Mucosa of stomach (tissue), 1 donor: Measurements from ENCODE around the gene DDX54.

ENCODE experiments used
- H3K27me3 ChIP-seq: one replicate; pipeline ENCODE4 v1.7.0; 2013; ENCODE audit warnings: mild to moderate bottlenecking, low read length; ENCODE audit not compliant: control insufficient read depth, insufficient read depth
- H3K36me3 ChIP-seq: one replicate; pipeline ENCODE4 v1.7.0; 2013; ENCODE audit warnings: low read length; ENCODE audit not compliant: control insufficient read depth, insufficient read depth
- H3K4me1 ChIP-seq: one replicate; pipeline ENCODE4 v1.7.0; 2013; ENCODE audit warnings: mild to moderate bottlenecking, low read length; ENCODE audit not compliant: control insufficient read depth, insufficient read depth
- H3K4me3 ChIP-seq: one replicate; pipeline ENCODE4 v1.7.0; 2013; ENCODE audit warnings: low read length
- H3K9ac ChIP-seq: one replicate; pipeline ENCODE4 v1.7.0; 2013; ENCODE audit warnings: mild to moderate bottlenecking, low read length, moderate library complexity
- H3K9me3 ChIP-seq: one replicate; pipeline ENCODE4 v1.7.0; 2013; ENCODE audit warnings: mild to moderate bottlenecking, low read length, moderate library complexity; ENCODE audit not compliant: control insufficient read depth
- donor health status: Pancreatic carcinoma.

DDX54 gene

DNA sequence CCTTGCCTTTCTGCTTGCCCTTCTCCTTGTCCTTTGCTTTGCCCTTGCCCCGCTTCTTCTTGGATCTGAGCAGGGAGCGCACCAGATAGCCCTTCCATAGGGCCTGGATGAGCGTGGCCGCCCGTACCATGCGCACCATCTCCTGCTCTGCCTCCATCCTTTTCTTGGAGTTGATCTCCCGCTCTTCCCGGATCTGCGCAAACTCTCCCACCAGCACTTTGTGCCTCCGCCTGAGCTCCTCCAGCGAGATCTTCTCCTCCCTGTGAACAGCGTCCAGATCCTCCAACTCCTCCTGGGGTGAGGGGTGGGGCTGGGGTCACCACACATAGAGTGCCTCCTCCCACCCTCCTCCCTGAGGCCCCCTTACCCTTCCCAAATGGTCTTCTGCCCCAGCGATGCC, 10.3 kb upstream of the DDX54 start:
- Histone ChIP-seq H3K36me3 (no peaks in the 10 kb centered on the region), H3K4me3 (no peak overlapping the region), H3K9ac (no peak overlapping the region), H3K4me1 (peaks cover 5% of the 10 kb centered on the region), H3K9me3 (no peaks in the 10 kb centered on the region), H3K27me3 (no peaks in the 10 kb centered on the region)

DNA sequence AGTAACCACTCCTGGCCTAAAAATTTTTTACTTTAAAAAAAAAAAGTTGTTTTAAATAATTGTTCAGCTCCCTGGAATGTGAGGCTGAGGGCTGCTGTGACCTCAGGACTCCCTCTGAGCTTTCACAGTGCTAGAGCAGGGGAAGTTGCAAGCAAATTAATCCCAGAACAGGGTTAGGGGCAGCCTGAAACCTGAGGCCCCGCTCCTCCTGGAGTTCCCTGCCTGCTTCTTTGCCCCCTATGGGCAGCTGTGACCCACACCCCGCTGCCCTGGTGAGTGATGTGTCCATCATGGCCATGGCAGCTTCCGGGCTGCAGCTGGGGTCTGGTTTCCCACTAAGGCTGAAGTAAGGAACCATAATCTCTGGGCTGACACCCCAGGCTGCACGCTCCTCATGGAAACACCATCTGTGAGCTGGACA, 9.7 kb upstream of the DDX54 start:
- Histone ChIP-seq H3K36me3 (no peaks in the 10 kb centered on the region), H3K4me1 (peaks cover 5% of the 10 kb centered on the region), H3K27me3 (no peaks in the 10 kb centered on the region), H3K9me3 (no peaks in the 10 kb centered on the region), H3K9ac (no peak overlapping the region), H3K4me3 (no peak overlapping the region)

DNA sequence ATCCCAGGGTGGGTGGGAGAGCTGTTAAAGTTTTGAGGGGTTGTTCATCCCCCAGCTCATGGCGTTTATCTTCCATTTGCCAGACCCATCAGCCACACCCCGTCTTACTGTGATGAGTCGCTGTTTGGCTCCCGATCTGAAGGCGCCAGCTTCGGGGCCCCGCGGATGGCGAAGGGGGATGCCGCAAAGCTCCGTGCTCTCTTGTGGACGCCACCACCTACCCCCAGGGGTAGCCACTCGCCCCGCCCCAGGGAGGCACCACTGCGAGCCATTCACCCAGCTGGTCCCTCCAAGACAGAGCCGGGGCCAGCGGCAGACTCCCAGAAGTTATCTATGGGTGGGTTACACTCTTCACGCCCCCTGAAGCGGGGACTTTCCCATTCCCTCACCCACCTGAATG, 5.9 kb upstream of the DDX54 start:
- H3K9ac ChIP-seq, result no peak overlapping the region
- H3K36me3 ChIP-seq, result no peaks in the 10 kb centered on the region
- no peaks in the 10 kb centered on the region for H3K9me3 ChIP-seq
- H3K4me1 ChIP-seq, result peaks cover 5% of the 10 kb centered on the region
- H3K4me3 ChIP-seq, result no peak overlapping the region
- no peaks in the 10 kb centered on the region for H3K27me3 ChIP-seq

DNA sequence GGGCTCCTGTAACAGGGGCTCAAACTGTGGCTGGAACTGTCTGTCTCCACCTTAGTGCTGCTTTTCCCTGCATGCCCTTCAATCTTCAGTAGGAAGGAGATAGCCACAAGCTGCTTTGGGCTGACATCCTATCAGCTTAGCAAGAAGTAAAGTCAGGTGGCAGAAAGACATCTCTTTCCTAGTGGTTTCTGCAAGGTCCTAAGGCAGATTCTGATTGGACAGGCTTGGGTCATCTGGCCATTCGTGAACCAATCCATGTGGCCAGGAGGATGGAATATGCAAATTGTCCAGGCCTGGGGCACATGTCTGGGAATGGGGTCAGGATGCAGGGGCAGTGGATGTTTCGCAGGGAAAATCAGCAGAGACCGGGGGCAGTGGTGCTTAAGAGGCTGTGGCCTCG, 5.5 kb upstream of the DDX54 start:
- Histone ChIP-seq H3K9me3 (no peaks in the 10 kb centered on the region), H3K9ac (no peak overlapping the region)

DNA sequence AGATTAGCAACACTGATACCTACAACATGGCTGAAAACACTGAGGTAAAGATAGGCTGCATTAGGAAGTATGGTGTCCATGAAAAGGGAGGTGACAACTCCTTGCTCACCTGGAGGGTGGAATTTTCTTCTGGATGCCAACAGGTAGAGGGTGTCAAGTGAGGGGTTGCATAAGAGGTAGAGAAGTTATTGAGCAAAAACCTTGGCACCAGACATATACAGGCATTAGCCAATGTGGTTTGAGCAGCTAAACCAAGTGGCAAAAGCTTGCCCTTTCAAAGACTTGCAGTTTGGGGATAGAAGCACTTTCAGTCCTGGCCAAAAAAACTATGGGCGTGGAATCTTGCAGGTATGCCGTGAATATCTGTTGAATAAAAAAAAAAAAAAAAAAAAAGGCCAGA, 4.1 kb upstream of the DDX54 start:
- Histone ChIP-seq H3K4me1 (peaks cover 5% of the 10 kb centered on the region), H3K9me3 (no peaks in the 10 kb centered on the region), H3K9ac (no peak overlapping the region), H3K27me3 (no peaks in the 10 kb centered on the region), H3K4me3 (no peak overlapping the region), H3K36me3 (no peaks in the 10 kb centered on the region)

More for the DNA sequence above, 5.5 kb upstream of the DDX54 start:
- Histone ChIP-seq H3K36me3 (no peaks in the 10 kb centered on the region), H3K4me1 (peaks cover 5% of the 10 kb centered on the region), H3K27me3 (no peaks in the 10 kb centered on the region), H3K4me3 (no peak overlapping the region)

DNA sequence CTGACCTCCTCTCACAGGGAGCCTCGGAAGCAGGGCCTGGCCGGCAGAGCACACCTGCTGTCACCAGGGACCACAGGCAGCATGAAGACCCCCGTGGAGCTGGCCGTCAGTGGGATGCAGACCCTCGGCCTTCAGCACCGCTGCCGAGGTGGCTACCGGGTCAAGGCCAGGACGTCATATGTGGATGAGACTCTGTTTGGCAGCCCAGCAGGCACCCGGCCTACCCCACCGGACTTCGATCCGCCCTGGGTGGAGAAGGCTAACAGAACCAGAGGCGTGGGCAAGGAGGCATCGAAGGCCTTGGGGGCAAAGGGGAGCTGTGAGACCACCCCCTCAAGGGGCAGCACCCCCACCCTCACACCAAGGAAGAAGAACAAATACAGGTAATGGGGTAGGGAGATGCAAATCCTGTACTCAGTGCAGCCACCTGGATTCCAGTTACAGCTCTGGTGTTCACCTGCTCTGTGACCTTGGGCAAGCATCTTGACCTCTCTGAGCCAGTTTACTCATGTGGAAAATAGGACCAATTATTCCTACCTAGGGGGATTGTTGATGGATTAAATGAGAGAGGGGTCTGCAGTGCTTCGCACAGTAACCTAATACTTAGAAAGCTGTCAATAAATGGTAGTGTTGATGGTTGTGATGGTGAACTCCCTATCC, 1.5 kb upstream of the DDX54 start:
- H3K36me3 ChIP-seq, result no peaks in the 10 kb centered on the region
- no peaks in the 10 kb centered on the region for H3K9me3 ChIP-seq
- no peaks in the 10 kb centered on the region for H3K4me1 ChIP-seq
- no peak overlapping the region for H3K9ac ChIP-seq
- no peaks in the 10 kb centered on the region for H3K27me3 ChIP-seq
- no peak overlapping the region for H3K4me3 ChIP-seq

DNA sequence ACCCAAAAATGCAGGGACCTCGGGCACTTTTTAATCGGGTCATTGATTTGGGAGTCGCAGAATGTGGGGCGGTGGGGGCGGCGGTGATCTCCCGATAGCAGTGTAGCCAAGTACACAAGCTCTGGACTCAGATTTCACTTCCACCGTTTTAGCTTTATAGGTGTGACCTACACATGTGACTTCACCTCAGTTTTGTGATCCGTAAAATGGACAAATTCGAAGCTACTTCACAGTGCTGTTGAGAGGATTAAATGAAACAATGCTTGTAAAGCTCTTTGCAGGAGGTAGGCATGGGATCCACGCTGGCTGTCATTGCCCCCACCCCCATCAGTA, 721 bp upstream of the DDX54 start:
- no peaks in the 10 kb centered on the region for H3K27me3 ChIP-seq
- no peaks in the 10 kb centered on the region for H3K4me1 ChIP-seq
- peak overlapping the region; percentile 95 for H3K9ac ChIP-seq

DNA sequence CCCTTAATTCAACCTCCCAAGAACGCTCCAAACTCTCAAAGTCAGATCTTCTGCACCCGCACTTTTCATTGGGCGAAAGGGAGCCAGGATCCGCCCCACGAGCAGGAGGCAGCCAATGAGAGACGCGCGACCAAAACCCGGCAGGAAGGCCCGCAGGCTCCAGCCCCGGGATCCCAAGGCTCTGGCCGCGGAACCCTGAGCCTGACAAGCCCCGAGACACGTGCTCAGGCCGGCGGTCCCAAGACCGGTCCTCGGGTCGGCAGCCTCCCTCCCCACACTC, 438 bp downstream of the DDX54 start:
- peak overlapping the region; percentile 95 for H3K9ac ChIP-seq
- peaks cover 4% of the 10 kb centered on the region for H3K36me3 ChIP-seq
- H3K27me3 ChIP-seq, result no peaks in the 10 kb centered on the region
- H3K9me3 ChIP-seq, result no peaks in the 10 kb centered on the region
- peak overlapping the region; percentile 78 for H3K4me3 ChIP-seq
- H3K4me1 ChIP-seq, result no peaks in the 10 kb centered on the region

More for the DNA sequence above, 721 bp upstream of the DDX54 start:
- H3K36me3 ChIP-seq, result no peaks in the 10 kb centered on the region
- peak overlapping the region; percentile 78 for H3K4me3 ChIP-seq
- no peaks in the 10 kb centered on the region for H3K9me3 ChIP-seq

DNA sequence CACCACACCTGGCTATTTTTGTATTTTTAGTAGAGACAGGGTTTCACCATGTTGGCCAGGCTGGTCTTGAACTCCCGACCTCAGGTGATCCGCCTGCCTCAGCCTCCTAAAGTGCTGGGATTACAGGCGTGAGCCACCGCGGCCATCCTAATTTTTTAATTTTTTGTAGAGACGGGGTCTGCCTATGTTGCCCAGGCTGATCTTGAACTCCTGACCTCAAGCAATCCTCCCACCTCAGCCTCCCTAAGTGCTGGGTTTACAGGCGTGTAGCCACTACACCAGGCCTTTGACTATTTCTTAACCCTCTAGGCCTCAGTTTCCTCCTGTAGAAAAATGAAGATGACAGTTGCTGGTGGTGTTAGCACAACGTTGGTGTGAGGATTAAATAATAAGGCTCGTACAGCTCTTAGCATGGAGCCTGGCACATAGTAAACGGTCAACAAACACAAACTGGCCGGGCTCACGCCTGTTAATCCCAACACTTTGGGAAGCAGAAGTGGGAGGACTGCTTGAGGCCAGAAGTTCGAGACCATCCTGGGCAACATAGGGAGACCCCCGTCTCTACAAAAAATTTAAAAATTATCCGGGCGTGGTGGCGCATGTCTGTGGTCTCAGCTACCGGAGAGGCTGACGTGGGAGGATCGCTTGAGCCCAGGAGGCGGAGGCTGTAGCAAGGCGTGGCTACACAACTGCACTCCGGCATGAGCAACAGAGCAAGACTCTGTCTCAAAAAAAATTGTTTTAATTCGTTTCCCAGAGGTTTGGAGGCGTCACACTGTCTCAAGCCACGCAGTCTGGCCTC, 979 bp downstream of the DDX54 start:
- Histone ChIP-seq H3K9me3 (no peaks in the 10 kb centered on the region), H3K9ac (peak overlapping the region; percentile 95), H3K27me3 (no peaks in the 10 kb centered on the region), H3K4me3 (peak overlapping the region; percentile 78), H3K36me3 (peaks cover 5% of the 10 kb centered on the region), H3K4me1 (no peaks in the 10 kb centered on the region)

DNA sequence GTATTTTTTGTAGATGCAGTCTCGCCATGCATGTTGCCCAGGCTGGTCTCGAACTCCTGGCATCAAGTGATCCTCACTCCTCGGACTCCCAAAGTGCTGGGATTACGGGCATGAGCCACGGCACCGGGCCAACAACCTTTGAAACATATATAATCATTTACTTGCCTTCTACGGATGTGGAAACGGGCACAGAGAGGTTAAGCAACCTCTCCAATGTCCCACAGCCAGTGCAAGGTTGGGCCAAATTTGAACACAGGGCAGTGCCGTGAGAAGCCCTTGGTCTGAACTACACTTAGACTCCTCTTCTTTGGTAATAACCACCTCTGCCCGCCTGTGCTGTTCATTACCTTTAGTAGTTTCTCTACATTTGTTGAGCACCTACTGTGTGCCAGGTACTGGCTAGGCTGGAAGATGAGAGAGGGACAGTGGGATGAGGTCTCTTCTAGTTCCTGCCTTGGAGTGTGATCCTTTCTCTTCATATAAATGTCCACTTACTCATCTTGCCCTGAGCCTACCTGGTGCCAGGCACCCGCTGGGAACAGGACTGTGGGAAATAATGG, 2.2 kb downstream of the DDX54 start:
- no peaks in the 10 kb centered on the region for H3K27me3 ChIP-seq
- H3K4me1 ChIP-seq, result no peaks in the 10 kb centered on the region
- peaks cover 5% of the 10 kb centered on the region for H3K36me3 ChIP-seq

DNA sequence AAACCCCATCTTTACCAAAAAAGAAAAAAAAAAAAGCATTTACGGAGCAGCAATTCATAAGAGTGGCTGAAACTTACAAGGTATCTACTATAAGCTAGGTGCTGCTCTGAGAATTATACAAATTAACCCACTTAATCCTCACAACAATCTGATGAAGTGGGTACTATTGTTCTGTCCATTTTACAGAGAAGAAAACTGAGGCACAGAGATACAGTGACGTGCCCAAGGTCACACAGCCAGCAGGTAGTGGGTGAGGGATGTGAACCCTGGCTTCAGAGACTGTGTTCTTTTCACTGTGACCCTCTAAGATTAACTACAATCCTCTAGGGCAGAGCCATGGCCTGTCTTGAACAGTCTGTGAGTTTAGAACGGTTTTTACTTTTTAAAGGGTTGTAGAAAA, 3.3 kb downstream of the DDX54 start:
- H3K4me1 ChIP-seq, result no peaks in the 10 kb centered on the region
- no peaks in the 10 kb centered on the region for H3K9me3 ChIP-seq
- no peak overlapping the region for H3K4me3 ChIP-seq
- H3K9ac ChIP-seq, result no peak overlapping the region
- H3K36me3 ChIP-seq, result peaks cover 16% of the 10 kb centered on the region
- no peaks in the 10 kb centered on the region for H3K27me3 ChIP-seq

More for the DNA sequence above, 2.2 kb downstream of the DDX54 start:
- peak overlapping the region; percentile 1 for H3K9ac ChIP-seq
- H3K4me3 ChIP-seq, result no peak overlapping the region
- H3K9me3 ChIP-seq, result no peaks in the 10 kb centered on the region

DNA sequence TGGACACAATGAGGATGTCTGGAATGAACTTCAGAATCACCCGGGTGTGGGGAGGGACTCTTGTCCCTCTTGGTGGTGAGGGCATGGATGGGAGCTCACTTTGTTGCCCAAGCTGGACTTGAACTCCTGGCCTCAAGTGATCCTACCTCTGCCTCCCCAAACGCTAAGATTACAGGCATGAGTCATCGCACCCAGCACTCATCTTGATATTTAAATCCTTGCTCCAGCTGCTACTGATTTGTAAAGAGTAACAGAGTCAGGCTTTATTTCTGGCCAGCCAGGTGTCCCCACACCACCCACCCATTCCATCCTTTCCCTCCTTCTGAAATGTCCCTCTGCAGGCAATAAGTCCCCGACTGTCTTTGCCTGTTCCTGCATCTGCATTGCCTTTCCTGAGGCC, 4.9 kb downstream of the DDX54 start:
- no peaks in the 10 kb centered on the region for H3K27me3 ChIP-seq
- H3K4me3 ChIP-seq, result no peak overlapping the region
- no peak overlapping the region for H3K9ac ChIP-seq
- H3K4me1 ChIP-seq, result no peaks in the 10 kb centered on the region
- no peaks in the 10 kb centered on the region for H3K9me3 ChIP-seq
- peaks cover 21% of the 10 kb centered on the region for H3K36me3 ChIP-seq
